ENCODE results near the gene CCDC170.

DNA sequence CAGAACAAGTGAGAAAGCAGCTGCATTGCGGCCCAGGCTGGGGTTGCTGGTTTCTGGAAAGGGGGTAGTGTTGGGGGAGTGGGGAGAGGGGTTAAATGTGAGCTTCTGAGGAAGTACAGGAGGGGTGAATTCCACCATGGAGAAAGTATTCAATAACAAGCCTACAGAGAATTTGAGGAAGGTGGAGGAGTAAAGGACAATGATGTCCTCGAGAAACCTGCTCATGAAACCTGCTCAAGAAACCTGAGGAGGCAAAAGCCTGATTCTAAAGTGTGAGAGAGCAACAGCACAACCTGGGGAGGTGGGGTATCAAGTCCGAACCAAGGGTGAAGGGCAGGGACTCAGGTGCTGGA, 175.4 kb downstream of the CCDC170 start:
- TF ChIP-seq EZH2phosphoT487 (IDR thresholded peaks at IDR 0.05) (no peak), EZH2 (IDR thresholded peaks at IDR 0.05) (no peak)
- TF ChIP-seq, protein P1, sequence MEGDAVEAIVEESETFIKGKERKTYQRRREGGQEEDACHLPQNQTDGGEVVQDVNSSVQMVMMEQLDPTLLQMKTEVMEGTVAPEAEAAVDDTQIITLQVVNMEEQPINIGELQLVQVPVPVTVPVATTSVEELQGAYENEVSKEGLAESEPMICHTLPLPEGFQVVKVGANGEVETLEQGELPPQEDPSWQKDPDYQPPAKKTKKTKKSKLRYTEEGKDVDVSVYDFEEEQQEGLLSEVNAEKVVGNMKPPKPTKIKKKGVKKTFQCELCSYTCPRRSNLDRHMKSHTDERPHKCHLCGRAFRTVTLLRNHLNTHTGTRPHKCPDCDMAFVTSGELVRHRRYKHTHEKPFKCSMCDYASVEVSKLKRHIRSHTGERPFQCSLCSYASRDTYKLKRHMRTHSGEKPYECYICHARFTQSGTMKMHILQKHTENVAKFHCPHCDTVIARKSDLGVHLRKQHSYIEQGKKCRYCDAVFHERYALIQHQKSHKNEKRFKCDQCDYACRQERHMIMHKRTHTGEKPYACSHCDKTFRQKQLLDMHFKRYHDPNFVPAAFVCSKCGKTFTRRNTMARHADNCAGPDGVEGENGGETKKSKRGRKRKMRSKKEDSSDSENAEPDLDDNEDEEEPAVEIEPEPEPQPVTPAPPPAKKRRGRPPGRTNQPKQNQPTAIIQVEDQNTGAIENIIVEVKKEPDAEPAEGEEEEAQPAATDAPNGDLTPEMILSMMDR (IDR thresholded peaks at IDR 0.05), result no peak

Measured in neural progenitor cell (in vitro differentiated cells).